ENCODE measurements around the gene GFI1B.
"Not testable (repeated sequence)": the region's sequence is repeated elsewhere in the genome, so short reads cannot be mapped to it uniquely, and the experiment has no call there.

GRCh38 chr9:132989998-132990557, 11.6 kb downstream of the GFI1B start:
- not testable (repeated sequence) for TF ChIP-seq CTCF, POLR2A (IDR thresholded peaks at IDR 0.05)
